Fibroblast of skin of left biceps (primary cell): ENCODE results near the gene CNTN5.

ENCODE experiments used
- DNase-seq, 2 experiments: peaks; one replicate each; pipeline ENCODE4 v3.0.0-alpha.2; 2013; ENCODE audit warnings: low read depth in 2 of 2

The CNTN5 gene

GRCh38 chr11:99170591-99170990 lies 149.8 kb downstream of the CNTN5 start:
- DNase-seq = no peak

GRCh38 chr11:99171330-99171729 lies 150.6 kb downstream of the CNTN5 start:
- DNase-seq = no peak

GRCh38 chr11:99176430-99176829 lies 155.7 kb downstream of the CNTN5 start:
- DNase-seq = no peak

GRCh38 chr11:99177446-99177845 lies 156.7 kb downstream of the CNTN5 start:
- no peak for DNase-seq

- no peak for DNase-seq
These were observed 163.4 kb downstream of the CNTN5 start for GRCh38 chr11:99184146-99184545.

- DNase-seq = no peak
These were observed 167.5 kb downstream of the CNTN5 start for GRCh38 chr11:99188221-99188620.

GRCh38 chr11:99192716-99193115 lies 172.0 kb downstream of the CNTN5 start:
- DNase-seq = no peak

GRCh38 chr11:99197477-99197876 lies 176.7 kb downstream of the CNTN5 start:
- no peak for DNase-seq

- no peak for DNase-seq
These were observed 177.5 kb downstream of the CNTN5 start for GRCh38 chr11:99198215-99198614.

GRCh38 chr11:99199341-99199740 lies 178.6 kb downstream of the CNTN5 start:
- no peak for DNase-seq

- no peak for DNase-seq
These were observed 180.0 kb downstream of the CNTN5 start for GRCh38 chr11:99200720-99201119.

GRCh38 chr11:99208813-99209212 lies 188.1 kb downstream of the CNTN5 start:
- DNase-seq = no peak

- DNase-seq = no peak
These were observed 208.8 kb downstream of the CNTN5 start for GRCh38 chr11:99229544-99229943.

- DNase-seq = no peak
These were observed 213.8 kb downstream of the CNTN5 start for GRCh38 chr11:99234534-99234933.

GRCh38 chr11:99238401-99238800 lies 217.7 kb downstream of the CNTN5 start:
- DNase-seq = no peak

- no peak for DNase-seq
These were observed 219.7 kb downstream of the CNTN5 start for GRCh38 chr11:99240192-99241030.

GRCh38 chr11:99241066-99241465 lies 220.3 kb downstream of the CNTN5 start:
- no peak for DNase-seq

- no peak for DNase-seq
These were observed 223.9 kb downstream of the CNTN5 start for GRCh38 chr11:99244613-99245012.

GRCh38 chr11:99246199-99246598 lies 225.4 kb downstream of the CNTN5 start:
- no peak for DNase-seq

GRCh38 chr11:99256614-99257013 lies 235.9 kb downstream of the CNTN5 start:
- DNase-seq = no peak

- no peak for DNase-seq
These were observed 236.4 kb downstream of the CNTN5 start for GRCh38 chr11:99257131-99257530.

- DNase-seq = no peak
These were observed 239.9 kb downstream of the CNTN5 start for GRCh38 chr11:99260696-99261095.

GRCh38 chr11:99268886-99269285 lies 248.1 kb downstream of the CNTN5 start:
- no peak for DNase-seq

- no peak for DNase-seq
These were observed 250.8 kb downstream of the CNTN5 start for GRCh38 chr11:99271527-99271926.
